Esophagus muscularis mucosa (tissue), 4 donors: ENCODE measurements around the gene RAG2. TPM values are rescaled to one million over a fixed set of nuclear protein-coding genes. Genes with fewer than 3 reads are reported as not detected.
A peak's percentile ranks its signal among the peaks of the same experiment; 100 is the strongest.

Experiments
- DNase-seq: peaks from one replicate; pipeline ENCODE4 v3.0.0-alpha.2; 2017; ENCODE audit errors: extremely low spot score
- H3K27ac ChIP-seq, 4 donors: fragments of 200-600 bp; sonication (generic); replicated peaks in 1 of 4; 1 replicate in 3 of 4; 2 replicates in 1 of 4; pipeline ENCODE4 v1.5.1; 2016 to 2019; ENCODE audit warnings: mild to moderate bottlenecking in 1 of 4
- H3K27me3 ChIP-seq, 4 donors: fragments of 200-600 bp; sonication (generic); one replicate each; pipeline versions ENCODE4 v1.5.1 to v1.6.0; 2016 to 2019
- H3K36me3 ChIP-seq, 4 donors: fragments of 200-600 bp; sonication (generic); one replicate each; pipeline ENCODE4 v1.5.1; 2016 to 2019
- H3K4me1 ChIP-seq, 4 donors: fragments of 200-600 bp; sonication (generic); one replicate each; pipeline ENCODE4 v1.5.1; 2016 to 2019
- H3K4me3 ChIP-seq, 4 donors: fragments of 200-600 bp; sonication (generic); 1 replicate in 2 of 4; 2 replicates in 2 of 4; pipeline ENCODE4 v1.5.1; 2016 to 2019; ENCODE audit warnings: mild to moderate bottlenecking in 4 of 4, moderate library complexity in 1 of 4
- H3K9me3 ChIP-seq, 4 donors: fragments of 200-600 bp; sonication (generic); 1 replicate in 3 of 4; 2 replicates in 1 of 4; pipeline ENCODE4 v1.5.1; 2016 to 2019
- EP300 ChIP-seq: sonication (generic); formaldehyde crosslinking; IDR thresholded peaks from one replicate; pipeline ENCODE4 v1.6.1; 2017; ENCODE audit warnings: antibody characterized with exemption
- POLR2A ChIP-seq: fragments of 450-650 bp; IDR thresholded peaks from one replicate; pipeline ENCODE4 v1.6.1; 2017; ENCODE audit warnings: antibody characterized with exemption, moderate library complexity, mild to moderate bottlenecking, low read depth
- POLR2AphosphoS5 ChIP-seq, 2 donors: sonication (generic); formaldehyde crosslinking; IDR thresholded peaks; one replicate each; pipeline ENCODE4 v1.6.1; 2017; ENCODE audit warnings: antibody characterized with exemption in 2 of 2
- WGBS: methylation state at CpG from one replicate; pipeline ENCODE4 v1.1.5; 2018; 5-methylcytosine and 5-hydroxymethylcytosine counted together
- intact Hi-C: fragments of 100-400 bp; cut with DNase I; formaldehyde crosslinking; loops from one replicate; pipeline ENCODE4 v1.15.1; 2023
- total RNA-seq, 4 donors: library from RNA; depleted of rRNA; stranded (reverse); fragments of >200 nt; gene quantifications; one replicate each; pipeline versions ENCODE4 v1.1.0 to v1.2.1, GENCODE V29; 2016
- TF ChIP-seq, protein P1 (sequence below), 3 experiments: fragments of 200-600 bp in 2 of 3; fragments of 450-650 bp in 1 of 3; sonication (generic) in 2 of 3; IDR thresholded peaks; one replicate each; pipeline ENCODE4 v1.5.1; 2017 to 2019; ENCODE audit warnings: antibody characterized with exemption in 3 of 3, mild to moderate bottlenecking in 2 of 3, moderate library complexity in 1 of 3

RAG2 gene
- total RNA-seq, 4 donors from 2014 or later = not detected

GRCh38 chr11:36569095-36569494 is 28.9 kb downstream of the RAG2 start:
- no peaks in the 10 kb centered on the region for H3K9me3 ChIP-seq
- no peak for DNase-seq
- WGBS = 87% methylated on average over 4 of the region's 4 CpGs

DNA sequence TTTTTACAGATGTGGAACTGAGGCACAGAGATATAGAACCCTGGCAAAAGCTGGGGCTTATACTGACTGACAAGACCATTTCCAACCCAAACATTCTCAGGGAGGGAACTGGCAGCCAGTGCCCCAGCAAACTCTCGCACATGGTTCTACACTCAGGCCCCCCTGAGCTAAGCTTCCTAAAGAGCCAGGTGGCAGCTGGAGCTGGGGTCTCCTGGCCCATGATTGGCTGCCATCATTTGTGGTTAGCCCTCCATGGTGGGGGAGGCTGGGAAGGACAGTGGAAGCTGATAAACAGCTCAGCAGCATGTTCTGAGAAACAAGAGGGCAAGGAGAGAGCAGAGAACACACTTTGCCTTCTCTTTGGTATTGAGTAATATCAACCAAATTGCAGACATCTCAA is 30.3 kb downstream of the RAG2 start, which contains the start of gene RAG1:
RAG1 (plus strand) TSS at position 314 of the 400 bp plus-strand sequence. CDS start 5,298 bp downstream, outside the sequence.
- Histone ChIP-seq H3K27me3 (no peaks in the 10 kb centered on the region), H3K9me3 (no peaks in the 10 kb centered on the region), H3K27ac (no peak within 1 kb of the TSS), H3K36me3 (no peaks in the 10 kb centered on the region), H3K4me3 (no peak within 1 kb of the TSS), H3K4me1 (peaks cover 0 to 7% (median 5%) of the 10 kb centered on the region in 4 donors)
- 90% methylated on average over 1 of the region's 1 CpG for WGBS
- intact Hi-C loops = loop anchor here (5.0 to 10.0 kb wide), 2 partner anchors 55 to 177 kb away; no protein-coding TSS in a partner anchor
- DNase-seq = no peak
- TF ChIP-seq EP300 (no peak), POLR2A (no peak), POLR2AphosphoS5 (IDR thresholded peaks at IDR 0.05) (no peak)
- TF ChIP-seq, protein P1, sequence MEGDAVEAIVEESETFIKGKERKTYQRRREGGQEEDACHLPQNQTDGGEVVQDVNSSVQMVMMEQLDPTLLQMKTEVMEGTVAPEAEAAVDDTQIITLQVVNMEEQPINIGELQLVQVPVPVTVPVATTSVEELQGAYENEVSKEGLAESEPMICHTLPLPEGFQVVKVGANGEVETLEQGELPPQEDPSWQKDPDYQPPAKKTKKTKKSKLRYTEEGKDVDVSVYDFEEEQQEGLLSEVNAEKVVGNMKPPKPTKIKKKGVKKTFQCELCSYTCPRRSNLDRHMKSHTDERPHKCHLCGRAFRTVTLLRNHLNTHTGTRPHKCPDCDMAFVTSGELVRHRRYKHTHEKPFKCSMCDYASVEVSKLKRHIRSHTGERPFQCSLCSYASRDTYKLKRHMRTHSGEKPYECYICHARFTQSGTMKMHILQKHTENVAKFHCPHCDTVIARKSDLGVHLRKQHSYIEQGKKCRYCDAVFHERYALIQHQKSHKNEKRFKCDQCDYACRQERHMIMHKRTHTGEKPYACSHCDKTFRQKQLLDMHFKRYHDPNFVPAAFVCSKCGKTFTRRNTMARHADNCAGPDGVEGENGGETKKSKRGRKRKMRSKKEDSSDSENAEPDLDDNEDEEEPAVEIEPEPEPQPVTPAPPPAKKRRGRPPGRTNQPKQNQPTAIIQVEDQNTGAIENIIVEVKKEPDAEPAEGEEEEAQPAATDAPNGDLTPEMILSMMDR (IDR thresholded peaks at IDR 0.05) = no peak

More at GRCh38 chr11:36569095-36569494, 28.9 kb downstream of the RAG2 start:
- Histone ChIP-seq H3K4me3 (no peak overlapping the region), H3K4me1 (peaks cover 0 to 7% (median 5%) of the 10 kb centered on the region in 4 donors), H3K27me3 (no peaks in the 10 kb centered on the region), H3K36me3 (peaks cover 0 to 6% (median 3%) of the 10 kb centered on the region in 4 donors), H3K27ac (no peak overlapping the region)
- intact Hi-C loops = loop anchor here (5.0 to 10.0 kb wide), 2 partner anchors 53 to 176 kb away; no protein-coding TSS in a partner anchor
- TF ChIP-seq POLR2AphosphoS5 (IDR thresholded peaks at IDR 0.05) (no peak), POLR2A (no peak), EP300 (no peak)
- TF ChIP-seq, protein P1 (IDR thresholded peaks at IDR 0.05) = no peak

DNA sequence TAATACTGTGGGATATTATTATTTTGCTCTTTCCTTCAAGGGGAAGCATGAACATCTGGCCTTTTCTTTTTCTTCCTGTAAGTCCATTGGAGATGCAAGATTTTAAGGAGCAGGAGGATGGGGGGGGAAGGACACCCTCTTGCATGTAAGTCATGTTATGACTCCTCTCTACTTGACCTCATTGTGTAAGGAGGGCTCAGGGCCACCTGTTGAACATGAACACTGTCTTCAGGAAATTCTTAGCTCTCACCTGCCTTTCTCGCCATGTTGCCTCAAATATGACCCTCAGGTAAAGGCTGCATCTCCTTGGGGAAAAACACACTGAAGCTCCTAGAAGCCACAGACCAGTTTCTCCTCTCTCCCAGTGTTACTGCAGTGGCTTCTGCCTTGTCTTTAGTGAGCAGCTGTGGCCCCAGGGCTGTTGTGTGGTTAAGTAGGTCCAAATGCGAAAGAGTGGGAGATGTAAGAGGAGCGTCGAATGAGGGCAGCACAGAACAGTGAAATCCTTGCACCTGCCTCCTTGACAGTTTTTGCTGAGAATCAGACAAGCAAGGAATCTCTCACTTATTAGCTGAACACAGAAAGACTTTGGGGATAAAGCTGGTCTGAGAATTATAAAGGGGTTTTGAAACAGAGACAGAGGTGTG is 31.5 kb downstream of the RAG2 start:
- Histone ChIP-seq H3K4me1 (peaks cover 0 to 7% (median 5%) of the 10 kb centered on the region in 4 donors), H3K27ac (no peak overlapping the region), H3K27me3 (no peaks in the 10 kb centered on the region), H3K9me3 (no peaks in the 10 kb centered on the region), H3K4me3 (no peak overlapping the region), H3K36me3 (no peaks in the 10 kb centered on the region)
- DNase-seq = no peak
- 92% methylated on average over 4 of the region's 4 CpGs for WGBS
- intact Hi-C loops = loop anchor here (5.0 to 10.0 kb wide), 2 partner anchors 56 to 178 kb away; no protein-coding TSS in a partner anchor
- TF ChIP-seq POLR2AphosphoS5 (IDR thresholded peaks at IDR 0.05) = no peak
- TF ChIP-seq EP300 = no peak
- no peak for TF ChIP-seq POLR2A
- TF ChIP-seq, protein P1 (IDR thresholded peaks at IDR 0.05) = no peak

DNA sequence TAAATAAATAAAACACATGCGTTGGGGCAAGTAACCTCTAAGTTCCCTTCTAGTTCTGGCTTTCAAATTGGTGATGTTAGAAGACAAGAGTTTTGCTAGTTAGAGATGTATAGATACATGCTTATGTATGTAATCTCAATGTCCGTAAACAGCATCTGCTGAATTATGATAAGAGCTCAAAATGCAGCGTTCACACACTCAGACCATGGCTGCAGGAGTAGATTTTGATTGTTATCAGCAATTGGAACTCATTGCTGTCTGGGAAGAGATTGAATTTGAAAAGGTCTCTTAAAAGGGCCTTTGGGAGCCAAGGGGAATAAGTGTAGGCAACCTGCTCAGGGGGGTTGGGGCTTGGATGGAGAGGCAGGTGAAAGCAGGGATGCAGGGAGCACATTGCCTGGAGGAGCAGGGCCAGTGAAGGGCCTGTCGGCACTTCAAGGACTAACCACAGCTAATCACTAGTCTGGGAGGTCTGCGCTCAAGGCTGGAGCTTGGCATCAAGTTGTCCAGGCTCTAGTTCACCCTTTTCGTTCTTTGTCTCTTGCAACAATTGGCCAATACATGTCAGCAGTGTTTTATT is 32.9 kb downstream of the RAG2 start:
- Histone ChIP-seq H3K27me3 (no peaks in the 10 kb centered on the region), H3K36me3 (no peaks in the 10 kb centered on the region), H3K27ac (no peak overlapping the region), H3K9me3 (peaks cover 0 to 1% (median 0%) of the 10 kb centered on the region in 4 donors), H3K4me3 (peak overlapping the region; percentile 38 to 54 (median 41)), H3K4me1 (peaks cover 0 to 7% (median 5%) of the 10 kb centered on the region in 4 donors)
- TF ChIP-seq EP300 (no peak), POLR2A (no peak), POLR2AphosphoS5 (IDR thresholded peaks at IDR 0.05) (no peak)
- TF ChIP-seq, protein P1 (IDR thresholded peaks at IDR 0.05) = no peak
- 76% methylated on average over 6 of the region's 6 CpGs for WGBS
- intact Hi-C loops = loop anchor here (5.0 to 10.0 kb wide), 2 partner anchors 57 to 180 kb away; no protein-coding TSS in a partner anchor
- DNase-seq = no peak
